Eye (tissue), 1 donor: ENCODE measurements around the gene WDR49.
"Not testable (repeated sequence)": the region's sequence is repeated elsewhere in the genome, so short reads cannot be mapped to it uniquely, and the experiment has no call there.

Experiments used
- DNase-seq: peaks from one replicate; pipeline ENCODE4 v3.0.0-alpha.2; 2015

WDR49 gene

GRCh38 chr3:167653760-167654159, at the start of gene WDR49:
TSS of gene WDR49 (minus strand) at chr3:167653942. CDS start at chr3:167653425, 517 bp downstream.
- peak; percentile 45 for DNase-seq

DNA sequence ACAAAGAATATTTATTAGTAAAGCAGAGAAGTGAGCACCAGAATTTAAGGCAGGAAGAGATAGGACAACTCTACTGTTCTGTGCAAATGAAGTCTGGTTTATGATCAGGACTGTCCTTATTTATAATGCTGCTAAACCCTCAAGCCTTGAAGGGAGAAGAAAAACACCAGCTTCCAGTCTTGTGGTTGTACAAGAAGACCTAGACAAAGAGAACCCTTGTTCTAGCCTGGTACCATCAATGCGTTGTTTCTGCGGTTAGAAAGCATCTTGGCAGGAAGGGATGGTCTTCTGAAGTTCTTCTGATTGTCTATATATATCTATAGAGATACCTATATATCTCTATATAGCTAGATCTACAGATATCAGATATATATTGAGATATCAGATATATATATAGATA, 47.2 kb upstream of the WDR49 start:
- DNase-seq = no peak

DNA sequence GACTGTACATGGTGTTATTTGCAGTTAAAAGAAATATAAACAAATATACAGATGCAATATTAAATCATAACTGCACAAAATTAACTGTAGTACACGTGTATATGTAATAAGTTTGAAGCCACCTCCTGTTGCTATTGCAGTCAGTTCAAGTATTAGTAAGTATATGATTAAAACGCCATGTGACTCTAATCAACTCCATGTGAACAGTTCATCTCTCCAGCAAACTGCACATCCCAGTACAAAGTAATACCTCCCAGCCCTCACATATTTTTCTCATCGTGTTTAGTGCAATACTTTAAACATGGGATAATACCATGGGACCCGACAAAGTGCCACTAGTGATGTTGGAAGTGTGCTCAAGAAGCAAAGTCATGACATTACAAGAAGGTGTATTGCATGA, 46.3 kb upstream of the WDR49 start:
- DNase-seq = no peak

DNA sequence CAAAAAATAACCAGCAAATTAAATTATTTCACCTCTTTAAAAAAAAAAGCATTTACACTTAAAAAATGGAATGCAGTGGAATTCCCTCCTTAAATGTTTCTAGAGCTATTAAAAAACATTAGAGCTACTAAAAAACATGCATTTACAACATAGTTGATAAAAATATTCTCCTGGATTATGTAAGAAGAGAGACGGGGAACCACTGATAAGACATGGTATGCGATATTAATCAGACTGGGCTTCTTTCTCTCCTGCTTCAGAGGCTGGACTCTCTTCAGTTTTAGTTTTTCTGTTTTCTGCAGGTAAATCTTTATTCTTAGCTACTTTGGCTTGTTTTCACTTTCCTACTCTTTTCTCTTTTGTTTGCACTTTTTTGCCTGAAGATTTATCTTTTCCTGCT, 40.4 kb upstream of the WDR49 start:
- DNase-seq = no peak

DNA sequence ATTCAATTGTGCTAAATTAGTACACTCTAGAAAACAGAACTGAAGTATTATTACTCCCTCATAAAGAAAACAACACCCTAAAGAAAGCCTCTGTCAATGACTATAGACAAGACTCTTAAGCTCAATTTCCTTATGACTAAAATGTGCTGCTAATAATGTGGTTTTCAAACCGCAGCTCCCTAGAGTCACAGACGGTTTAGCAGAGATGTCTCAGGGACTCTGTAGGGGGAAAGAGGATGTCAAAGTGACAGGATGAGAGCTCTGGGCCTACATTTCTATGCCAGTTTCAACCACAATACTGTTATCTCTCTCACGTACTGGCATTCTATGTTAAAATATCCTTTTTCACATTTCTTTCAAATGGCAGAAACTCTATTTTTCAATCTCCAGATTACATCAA, 37.6 kb upstream of the WDR49 start:
- DNase-seq = no peak

DNA sequence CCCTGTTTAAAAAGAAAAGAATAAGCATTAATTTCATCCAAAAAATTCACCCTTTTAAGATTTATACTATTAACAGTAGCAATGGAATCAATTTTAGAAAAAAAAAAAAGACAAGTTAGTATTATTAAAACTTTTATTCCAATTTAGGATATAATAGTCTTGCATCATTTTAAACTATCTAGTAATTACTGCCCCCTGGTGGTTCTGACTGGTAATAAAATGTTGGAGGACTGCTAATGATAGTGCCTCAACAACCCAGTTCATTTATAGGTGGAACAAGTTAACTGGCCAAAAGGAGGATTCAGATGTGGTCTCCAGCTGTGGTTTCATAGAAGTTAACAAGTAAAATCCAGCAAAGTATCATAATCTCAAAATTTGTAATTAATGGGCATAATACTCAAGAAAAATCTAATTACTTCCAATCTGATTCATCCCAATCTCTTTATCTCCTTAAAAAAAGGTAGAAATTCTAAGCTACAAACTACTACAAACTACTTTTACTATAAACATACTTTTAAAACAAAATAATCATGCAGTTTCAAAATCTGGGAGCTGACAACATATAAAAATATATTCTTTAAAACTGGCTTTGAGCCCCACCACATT, 30.7 kb upstream of the WDR49 start:
- peak; percentile 87 for DNase-seq

- no peak for DNase-seq
Observed at GRCh38 chr3:167679526-167679925, 25.8 kb upstream of the WDR49 start.

DNA sequence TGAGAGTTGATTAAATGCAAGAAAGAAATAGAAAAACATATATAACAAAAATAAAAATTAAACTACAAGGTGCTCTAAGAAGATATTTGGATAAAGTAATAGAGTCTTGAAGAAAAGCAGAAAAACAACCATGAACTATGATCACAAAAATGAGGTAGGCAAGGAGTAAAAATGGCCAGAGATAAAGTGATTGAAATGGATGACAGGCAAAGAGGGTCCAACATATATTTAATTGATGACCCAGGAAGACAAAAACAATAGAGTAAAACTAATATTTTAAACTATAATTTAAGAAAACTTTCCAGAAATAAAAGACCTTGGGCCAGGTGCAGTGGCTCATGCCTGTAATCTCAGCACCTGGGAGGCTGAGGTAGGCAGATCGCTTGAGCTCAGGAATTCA, 22.1 kb upstream of the WDR49 start:
- peak; percentile 33 for DNase-seq

GRCh38 chr3:167673221-167673620, 19.5 kb upstream of the WDR49 start:
- DNase-seq = no peak

DNA sequence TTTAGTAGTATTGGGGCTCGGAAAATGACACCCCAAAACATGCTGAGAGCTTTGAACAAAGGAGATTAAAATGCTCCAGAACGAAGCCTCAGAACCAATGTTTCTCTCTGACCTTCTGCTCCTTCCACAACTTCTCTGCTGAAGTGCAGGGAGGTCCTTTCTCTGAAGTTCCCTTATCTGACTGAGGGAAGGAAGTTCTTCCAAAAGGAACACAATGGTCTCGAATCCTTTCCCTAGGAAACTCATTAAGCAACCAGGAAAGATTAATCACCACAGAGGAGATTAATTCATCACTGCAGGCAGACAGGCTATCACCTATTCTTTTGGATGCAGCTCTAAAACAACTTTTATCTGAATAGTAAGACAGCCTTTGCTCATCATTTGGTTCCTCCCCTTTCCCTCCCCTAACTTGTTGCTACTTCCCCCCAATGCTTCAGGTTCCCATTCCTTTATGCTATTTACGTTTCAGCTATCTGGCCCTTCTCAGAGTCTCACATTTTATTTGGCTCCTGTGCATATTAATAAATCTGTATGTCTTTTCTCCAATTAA, 18.2 kb upstream of the WDR49 start:
- DNase-seq = no peak

DNA sequence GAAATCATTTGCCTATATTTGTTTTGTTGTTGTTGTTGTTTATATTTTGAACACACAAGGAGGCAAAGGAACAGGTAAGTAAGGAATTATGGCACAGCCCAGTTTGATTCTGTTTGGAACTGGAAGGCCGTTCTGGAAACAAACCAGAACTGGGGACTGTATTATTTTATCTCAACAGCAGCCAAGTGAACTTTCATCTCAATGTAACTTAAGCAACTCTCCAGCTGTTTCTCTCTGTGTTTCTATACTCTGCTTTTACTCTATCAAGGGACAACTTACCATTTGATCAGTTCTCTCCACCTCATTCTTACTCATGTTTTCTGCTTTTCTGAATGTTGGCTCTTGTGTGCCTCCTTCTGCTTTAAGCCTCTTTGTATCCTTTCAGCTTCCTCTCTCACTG, 16.0 kb upstream of the WDR49 start:
- no peak for DNase-seq

GRCh38 chr3:167668651-167669050, 14.9 kb upstream of the WDR49 start:
- DNase-seq = no peak

DNA sequence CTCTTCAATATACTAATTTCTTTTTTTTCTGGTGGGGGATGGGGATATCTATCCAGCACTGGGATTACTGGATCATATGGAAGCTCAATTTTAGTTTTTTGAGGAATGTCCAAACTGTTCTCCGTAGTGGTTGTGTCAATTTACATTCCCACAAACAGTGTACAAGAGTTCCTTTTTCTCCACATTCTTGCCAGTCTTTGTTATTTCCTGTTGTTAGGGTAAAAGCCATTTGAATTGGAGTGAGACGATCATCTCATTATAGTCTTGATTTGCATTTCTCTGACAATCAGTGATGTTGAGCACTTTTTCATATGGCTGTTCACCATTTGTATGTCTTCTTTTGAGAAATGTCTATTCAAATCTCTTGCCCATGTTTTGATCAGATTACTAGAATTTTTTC, 12.8 kb upstream of the WDR49 start:
- DNase-seq = no peak

DNA sequence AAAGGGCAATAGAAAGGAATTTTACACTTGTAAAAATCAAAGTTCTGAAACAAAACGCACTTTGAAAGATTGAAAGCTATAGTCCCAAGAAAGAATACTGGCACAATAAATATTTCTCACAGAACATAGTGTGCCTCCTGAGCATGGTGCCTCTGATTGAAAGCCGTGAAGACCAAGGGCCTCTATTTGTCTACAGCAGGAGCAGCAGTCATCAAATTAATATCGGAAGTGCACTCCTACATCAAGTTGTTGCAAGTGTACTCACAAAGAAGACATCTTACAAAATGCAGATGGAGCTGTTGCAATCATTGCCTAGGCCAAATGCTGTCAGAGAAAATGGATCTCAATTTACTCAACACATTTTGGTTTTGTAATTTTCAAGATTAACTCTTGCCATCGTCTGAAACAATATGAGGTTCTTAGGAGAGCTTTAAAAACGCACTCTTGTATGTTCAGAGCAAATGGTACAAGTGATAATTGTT, 9.2 kb upstream of the WDR49 start:
- DNase-seq = no peak

DNA sequence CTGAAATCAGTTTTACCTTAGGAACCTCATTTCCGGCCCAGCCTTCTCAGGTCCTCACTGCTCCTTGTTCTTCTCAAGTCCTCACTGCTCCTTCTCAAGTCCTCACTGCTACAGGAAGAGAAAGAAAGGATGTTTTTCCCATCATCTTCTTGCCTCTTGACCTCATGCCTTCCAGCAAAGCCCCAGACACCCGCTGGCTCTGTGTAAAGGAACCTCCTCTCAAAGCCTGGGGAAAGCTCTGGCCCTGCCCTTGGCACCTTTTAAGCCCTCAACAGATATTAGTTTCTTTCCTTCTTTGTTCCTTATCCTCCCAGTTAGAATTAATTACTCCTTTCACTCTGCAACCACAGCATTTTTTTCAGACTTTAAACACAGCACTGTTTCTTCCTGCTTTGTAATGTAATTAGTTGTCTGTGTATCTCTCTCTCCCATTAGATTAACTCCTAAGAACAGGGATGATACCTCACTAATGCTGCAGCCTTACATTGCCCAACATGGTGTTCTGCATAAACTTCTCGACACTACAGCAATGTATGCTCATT, 4.0 kb upstream of the WDR49 start:
- no peak for DNase-seq

DNA sequence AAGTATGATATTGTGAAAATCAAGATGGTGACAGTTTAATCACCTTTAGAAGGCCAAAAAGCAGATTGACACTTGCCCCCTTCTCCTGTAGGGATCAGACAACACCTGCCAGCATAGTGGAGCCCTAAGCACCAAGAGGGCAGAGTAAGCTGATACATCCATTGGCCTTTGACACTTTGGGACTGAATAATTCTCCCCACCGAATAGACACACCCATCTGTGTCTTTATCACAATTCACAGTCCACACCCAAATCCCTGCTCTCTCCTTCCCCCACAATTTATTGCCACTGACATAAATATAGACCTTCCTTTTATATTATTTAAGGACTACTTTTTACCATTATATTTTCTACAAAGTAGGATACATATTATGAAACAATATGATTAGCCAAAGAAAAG, 3.1 kb upstream of the WDR49 start:
- DNase-seq = no peak

- no peak for DNase-seq
Observed at GRCh38 chr3:167653155-167653554, 587 bp downstream of the WDR49 start.

DNA sequence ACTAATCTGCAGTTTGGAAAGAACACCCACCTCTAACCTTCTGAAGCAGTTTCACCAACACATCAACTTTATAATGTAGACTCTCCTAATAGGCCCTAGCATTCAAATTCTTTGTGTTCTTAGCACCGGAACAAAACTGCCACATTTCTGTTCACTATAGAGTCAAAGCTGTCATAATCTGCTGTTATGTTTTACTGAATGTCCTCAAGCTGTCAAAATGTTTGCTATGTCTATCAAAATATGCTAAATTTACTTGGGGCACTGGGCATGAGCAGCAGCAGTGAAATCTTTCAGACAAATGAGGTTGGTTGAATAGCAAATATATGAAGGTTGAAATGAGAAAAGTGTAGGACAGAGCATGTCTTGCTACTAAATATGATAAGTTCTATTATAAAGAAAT, 1.9 kb downstream of the WDR49 start:
- no peak for DNase-seq

GRCh38 chr3:167650459-167650858, 3.3 kb downstream of the WDR49 start:
- no peak for DNase-seq

- no peak for DNase-seq
Observed at GRCh38 chr3:167649746-167650145, 4.0 kb downstream of the WDR49 start.

- DNase-seq = no peak
Observed at GRCh38 chr3:167644611-167645010, 9.1 kb downstream of the WDR49 start.

DNA sequence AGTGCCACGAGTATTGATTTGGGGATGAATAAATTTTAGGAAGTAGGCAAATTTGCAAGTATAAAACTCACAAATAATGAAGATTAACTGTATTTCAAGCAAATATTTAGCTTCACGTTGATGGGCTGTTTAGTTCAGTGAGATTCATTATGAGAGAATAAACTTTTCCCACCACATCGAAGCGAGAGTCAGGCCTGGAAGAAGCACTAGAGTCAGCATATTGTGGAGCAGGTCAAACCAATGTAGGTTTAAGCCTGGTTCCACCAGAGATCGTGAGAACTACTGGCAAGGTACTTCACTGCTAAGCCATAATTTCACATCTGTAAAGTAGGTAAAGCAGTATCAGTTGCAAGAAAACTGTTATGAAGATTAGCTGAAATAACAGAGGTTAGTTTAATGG, 22.3 kb downstream of the WDR49 start:
- no peak for DNase-seq

- DNase-seq = no peak
Observed at GRCh38 chr3:167626490-167626889, 27.3 kb downstream of the WDR49 start.

DNA sequence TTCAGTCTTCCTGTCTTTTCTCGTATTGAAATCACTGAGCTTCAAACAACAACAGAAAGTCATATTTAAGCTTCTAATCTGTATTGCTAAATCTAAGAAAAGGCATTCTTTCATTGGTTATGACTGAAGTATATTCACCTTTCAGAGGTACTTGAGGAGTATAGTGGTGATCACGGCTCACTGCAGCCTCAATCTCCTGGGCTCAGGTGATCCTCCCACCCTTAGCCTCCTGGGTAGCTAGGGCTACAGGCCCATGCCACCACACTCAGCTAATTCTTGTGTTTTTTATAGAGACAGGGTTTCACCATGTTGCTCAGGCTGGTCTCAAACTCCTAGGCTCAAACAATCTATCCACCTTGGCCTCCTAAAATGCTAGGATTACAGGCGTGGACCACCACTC, 38.7 kb downstream of the WDR49 start:
- DNase-seq = no peak

DNA sequence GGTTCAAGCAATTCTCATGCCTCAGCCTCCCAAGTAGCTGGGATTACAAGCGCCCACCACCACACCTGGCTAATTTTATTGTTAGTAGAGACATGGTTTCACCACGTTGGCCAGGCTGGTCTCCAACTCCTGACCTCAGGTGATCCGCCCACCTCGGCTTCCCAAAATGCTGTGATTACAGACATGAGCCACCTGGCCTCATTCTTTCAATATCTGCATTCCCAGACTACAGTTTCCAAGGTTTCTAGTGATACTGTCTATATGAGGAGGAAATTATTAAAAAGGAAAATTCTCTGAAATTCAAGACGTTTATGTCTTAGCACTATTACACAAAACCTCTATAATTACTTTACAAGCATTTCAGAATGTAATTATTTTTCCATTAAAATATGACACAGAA, 39.5 kb downstream of the WDR49 start:
- DNase-seq = not testable (repeated sequence)
